H9 (cell line): Measurements from ENCODE around the gene ISLR2. TPM values are rescaled to one million over a fixed set of nuclear protein-coding genes. Genes with fewer than 3 reads are reported as not detected.

ENCODE experiments used
- DNase-seq: peaks from one replicate; pipeline ENCODE4 v3.0.0-alpha.2; 2017
- H2AFZ ChIP-seq: one replicate; pipeline ENCODE4 v1.6.1; 2013; ENCODE audit warnings: mild to moderate bottlenecking, low read length, control low read depth, moderate library complexity
- H2AK5ac ChIP-seq: 2 replicates; pipeline ENCODE4 v1.6.1; 2013; ENCODE audit warnings: low read length, control low read depth, mixed read lengths; ENCODE audit not compliant: insufficient read length
- H2BK120ac ChIP-seq: one replicate; pipeline ENCODE4 v1.6.1; 2013; ENCODE audit warnings: low read depth, mild to moderate bottlenecking, low read length, control low read depth, inconsistent platforms; ENCODE audit not compliant: poor library complexity, severe bottlenecking
- H2BK12ac ChIP-seq: 2 replicates; pipeline ENCODE4 v1.6.1; 2013; ENCODE audit warnings: low read length, control low read depth, mixed read lengths, low read depth; ENCODE audit not compliant: insufficient read length
- H2BK15ac ChIP-seq: 2 replicates; pipeline ENCODE4 v1.6.1; 2013; ENCODE audit warnings: low read depth, low read length, control low read depth
- H2BK20ac ChIP-seq: one replicate; pipeline ENCODE4 v1.6.1; 2013; ENCODE audit warnings: low read depth, mild to moderate bottlenecking, low read length, control low read depth, inconsistent platforms; ENCODE audit not compliant: poor library complexity, severe bottlenecking
- H2BK5ac ChIP-seq: 2 replicates; pipeline ENCODE4 v1.6.1; 2013; ENCODE audit warnings: low read length, control low read depth, mixed read lengths; ENCODE audit not compliant: insufficient read length
- H3K14ac ChIP-seq: 2 replicates; pipeline ENCODE4 v1.6.1; 2013; ENCODE audit warnings: low read length, control low read depth; ENCODE audit not compliant: insufficient read depth
- H3K18ac ChIP-seq: 2 replicates; pipeline ENCODE4 v1.6.1; 2013; ENCODE audit warnings: low read depth, mild to moderate bottlenecking, mixed read lengths, low read length, control low read depth; ENCODE audit not compliant: insufficient read length
- H3K23ac ChIP-seq: 2 replicates; pipeline ENCODE4 v1.6.1; 2013; ENCODE audit warnings: low read length, control low read depth, mixed read lengths, low read depth; ENCODE audit not compliant: insufficient read length
- H3K23me2 ChIP-seq: 2 replicates; pipeline ENCODE4 v1.6.1; 2013; ENCODE audit warnings: low read depth, mild to moderate bottlenecking, mixed read lengths, low read length, control low read depth; ENCODE audit not compliant: insufficient read length, poor library complexity, severe bottlenecking
- H3K27ac ChIP-seq: 2 replicates; pipeline ENCODE4 v1.5.1; 2013; ENCODE audit warnings: low read length, control low read depth, mixed read lengths, low read depth; ENCODE audit not compliant: insufficient read length
- H3K27me3 ChIP-seq: 2 replicates; pipeline ENCODE4 v1.6.1; 2013; ENCODE audit warnings: low read length, control low read depth, inconsistent platforms; ENCODE audit not compliant: insufficient read depth
- H3K4ac ChIP-seq: 2 replicates; pipeline ENCODE4 v1.6.1; 2013; ENCODE audit warnings: low read depth, mild to moderate bottlenecking, control low read depth, inconsistent platforms, low read length, moderate library complexity
- H3K4me1 ChIP-seq: 2 replicates; pipeline ENCODE4 v1.6.1; 2013; ENCODE audit warnings: low read length, control low read depth, inconsistent platforms; ENCODE audit not compliant: insufficient read depth
- H3K4me2 ChIP-seq: 2 replicates; pipeline ENCODE4 v1.6.1; 2013; ENCODE audit warnings: low read length, control low read depth, mixed read lengths; ENCODE audit not compliant: insufficient read length, insufficient read depth
- H3K56ac ChIP-seq: 2 replicates; pipeline ENCODE4 v1.6.1; 2013; ENCODE audit warnings: low read depth, mild to moderate bottlenecking, mixed read lengths, low read length, control low read depth; ENCODE audit not compliant: insufficient read length
- H3K79me1 ChIP-seq: 2 replicates; pipeline ENCODE4 v1.6.1; 2013; ENCODE audit warnings: low read depth, mild to moderate bottlenecking, moderate library complexity, low read length, control low read depth, inconsistent platforms; ENCODE audit not compliant: insufficient read depth, poor library complexity, severe bottlenecking
- H3K79me2 ChIP-seq: 2 replicates; pipeline ENCODE4 v1.6.1; 2013; ENCODE audit warnings: low read length, control low read depth, inconsistent platforms; ENCODE audit not compliant: insufficient read depth
- H3K9ac ChIP-seq: 2 replicates; pipeline ENCODE4 v1.6.1; 2013; ENCODE audit warnings: low read length, control low read depth, mixed read lengths; ENCODE audit not compliant: insufficient read length; ENCODE audit errors: extremely low read depth
- H3K9me3 ChIP-seq: one replicate; pipeline ENCODE4 v1.6.1; 2013; ENCODE audit warnings: low read depth, low read length, inconsistent platforms; ENCODE audit not compliant: control insufficient read depth
- H3T11ph ChIP-seq: one replicate; pipeline ENCODE4 v1.6.1; 2013; ENCODE audit warnings: mild to moderate bottlenecking, low read length, control low read depth, inconsistent platforms
- H4K20me1 ChIP-seq: one replicate; pipeline ENCODE4 v1.6.1; 2013; ENCODE audit not compliant: control insufficient read depth, insufficient read length, insufficient read depth
- H4K5ac ChIP-seq: 2 replicates; pipeline ENCODE4 v1.6.1; 2013; ENCODE audit warnings: low read depth, mild to moderate bottlenecking, mixed read lengths, low read length, control low read depth; ENCODE audit not compliant: insufficient read length
- H4K8ac ChIP-seq: replicated peaks from 2 replicates; pipeline ENCODE4 v1.6.1; 2013; ENCODE audit warnings: low read length, control low read depth, mixed read lengths, low read depth; ENCODE audit not compliant: insufficient read length
- H4K91ac ChIP-seq: 2 replicates; pipeline ENCODE4 v1.6.1; 2013; ENCODE audit warnings: low read depth, mild to moderate bottlenecking, moderate library complexity, mixed read lengths, low read length, control low read depth; ENCODE audit not compliant: insufficient read length
- H3K27ac Mint-ChIP-seq, 3 experiments: 2 replicates in 2 of 3; 3 replicates in 1 of 3; pipeline ENCODE4 v1.8.0; 2020 to 2021; ENCODE audit warnings: mixed read lengths in 3 of 3, mild to moderate bottlenecking in 1 of 3, moderate library complexity in 1 of 3
- H3K27me3 Mint-ChIP-seq: 2 replicates; pipeline ENCODE4 v1.8.0; 2021; ENCODE audit warnings: low read depth, mild to moderate bottlenecking, moderate library complexity, mixed read lengths
- H3K36me3 Mint-ChIP-seq, 3 experiments: 2 replicates in 2 of 3; 3 replicates in 1 of 3; pipeline ENCODE4 v1.8.0; 2020 to 2021; ENCODE audit warnings: low read depth in 3 of 3, mixed read lengths in 3 of 3; ENCODE audit not compliant: insufficient read depth in 1 of 3
- H3K4me1 Mint-ChIP-seq, 2 experiments: 2 replicates each; pipeline ENCODE4 v1.8.0; 2020; ENCODE audit warnings: mixed read lengths in 2 of 2
- H3K4me3 Mint-ChIP-seq, 2 experiments: 2 replicates in 1 of 2; 3 replicates in 1 of 2; pipeline ENCODE4 v1.8.0; 2020 to 2021; ENCODE audit warnings: mild to moderate bottlenecking in 2 of 2, mixed read lengths in 2 of 2, moderate library complexity in 1 of 2
- H3K9me3 Mint-ChIP-seq, 2 experiments: 2 replicates in 1 of 2; 3 replicates in 1 of 2; pipeline ENCODE4 v1.8.0; 2020; ENCODE audit warnings: mild to moderate bottlenecking in 2 of 2, mixed read lengths in 2 of 2, moderate library complexity in 1 of 2
- CTCF ChIP-seq: fragments of 200-600 bp; sonication (generic); conservative IDR thresholded peaks from 3 replicates; pipeline ENCODE4 v1.8.0; 2021; ENCODE audit warnings: antibody characterized with exemption, mild to moderate bottlenecking
- WGBS: extraction: QIAGEN DNeasy Blood & Tissue Kit; methylation state at CpG from one replicate; pipeline ENCODE4 v1.1.7; 2013; ENCODE audit warnings: missing lambda C conversion rate, low lambda C conversion rate, mixed read lengths; ENCODE audit not compliant: insufficient read length; ENCODE audit errors: extremely low coverage; 5-methylcytosine and 5-hydroxymethylcytosine counted together
- total RNA-seq: library from RNA; stranded (reverse); gene quantifications from 2 replicates; pipeline ENCODE4 v1.2.1, GENCODE V29; 2021

Gene ISLR2
- total RNA-seq, 1 experiment from 2014 or later = 0.09 TPM

GRCh38 chr15:74170875-74171578 is 40.6 kb downstream of the ISLR2 start:
- H3K27ac ChIP-seq = no peak overlapping the region
- H4K8ac ChIP-seq = no peak overlapping the region
- no peak overlapping the region for H3K4me2 ChIP-seq
- no CpG with 5 or more reads among the region's 7 CpGs for WGBS
- no peaks in the 10 kb centered on the region for H3K23me2 ChIP-seq
- no peak overlapping the region for H3K18ac ChIP-seq
- no peak overlapping the region for H2BK120ac ChIP-seq
- H3K4ac ChIP-seq = no peak overlapping the region
- no peak overlapping the region for H3T11ph ChIP-seq
- H3K23ac ChIP-seq = no peak overlapping the region
- no peak overlapping the region for H3K9ac ChIP-seq
- TF ChIP-seq CTCF = no peak
- no peaks in the 10 kb centered on the region for H4K20me1 ChIP-seq
- no peak overlapping the region for H3K4me3 Mint-ChIP-seq
- no peak overlapping the region for H4K91ac ChIP-seq
- H3K4me1 ChIP-seq = peaks cover 3% of the 10 kb centered on the region; the same call in 1 of the 2 replicates
- H2AK5ac ChIP-seq = no peak overlapping the region
- H3K79me1 ChIP-seq = no peaks in the 10 kb centered on the region
- H3K56ac ChIP-seq = no peak overlapping the region
- H3K27me3 ChIP-seq = no peaks in the 10 kb centered on the region
- peaks cover 27% of the 10 kb centered on the region for H3K27me3 Mint-ChIP-seq
- H3K4me1 Mint-ChIP-seq = peaks cover 16 to 43% of the 10 kb centered on the region in 2 experiments
- no peaks in the 10 kb centered on the region for H3K9me3 ChIP-seq
- no peak overlapping the region for H3K14ac ChIP-seq
- peak overlapping the region in 1 of 3 experiments; percentile 68; a peak in 1 of 7 replicates for H3K27ac Mint-ChIP-seq
- no peak overlapping the region for H2BK5ac ChIP-seq
- no peak overlapping the region for H2BK15ac ChIP-seq
- no peaks in the 10 kb centered on the region for H3K79me2 ChIP-seq
- no peak overlapping the region for H2BK20ac ChIP-seq
- no peak overlapping the region for H4K5ac ChIP-seq
- H2AFZ ChIP-seq = no peak overlapping the region
- peak; percentile 18 for DNase-seq
- no peaks in the 10 kb centered on the region; a peak in 1 of 5 replicates for H3K9me3 Mint-ChIP-seq
- H2BK12ac ChIP-seq = no peak overlapping the region
- H3K36me3 Mint-ChIP-seq = no peaks in the 10 kb centered on the region
